ENCODE measurements around the gene PITPNB. TPM values are rescaled to one million over a fixed set of nuclear protein-coding genes. Genes with fewer than 3 reads are reported as not detected.

The PITPNB gene
- total RNA-seq, 1 experiment from 2014 or later: 135 TPM

DNA sequence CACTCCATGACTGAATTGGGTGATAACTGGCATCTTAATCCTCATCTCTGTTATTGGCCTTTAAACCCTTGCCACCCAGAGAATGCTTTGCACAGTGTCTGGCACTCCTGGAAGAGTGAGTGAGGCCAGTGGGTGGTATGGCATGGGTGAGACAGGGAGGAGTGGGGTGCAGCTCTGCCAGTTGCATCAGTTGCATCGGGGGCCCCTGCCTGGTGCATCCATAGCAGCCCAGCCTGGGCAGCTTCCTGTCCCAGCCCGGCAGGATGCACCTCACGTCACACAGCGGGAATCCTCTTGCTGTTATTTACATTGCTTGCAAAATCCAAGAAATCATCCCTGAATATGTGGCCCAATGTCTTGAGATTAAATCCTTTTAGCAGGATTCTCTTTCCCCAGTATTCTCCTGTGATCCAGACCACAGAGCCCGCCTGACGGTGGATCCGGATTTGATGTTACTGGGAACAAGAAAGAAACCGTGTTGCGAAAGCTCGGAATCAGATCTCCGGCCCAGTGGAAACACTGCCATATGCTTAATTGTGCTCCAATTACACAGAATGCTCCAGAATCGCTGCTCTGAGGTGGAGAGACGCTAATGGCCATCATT lies 79.9 kb downstream of the PITPNB start:
- CTCF ChIA-PET: no interaction called here
- POLR2A ChIA-PET (ENCODE audit: low non-redundant PET): no interaction called here
- TF ChIP-seq CTCF (conservative IDR thresholded peaks at IDR 0.05; ENCODE audit: low read depth, low read length): no peak
- no peak for TF ChIP-seq EZH2 (IDR thresholded peaks at IDR 0.05; ENCODE audit: borderline replicate concordance, low read depth, low read length, poor library complexity, severe bottlenecking)
- no peaks in the 10 kb centered on the region for H3K36me3 ChIP-seq (ENCODE audit: insufficient read depth, low read length, poor library complexity, severe bottlenecking)
- peak; percentile 24 for DNase-seq (ENCODE audit: low spot score)
- H3K27me3 ChIP-seq (replicated peaks; ENCODE audit: insufficient read depth, low read depth, low read length, poor library complexity): no peaks in the 10 kb centered on the region
- peaks cover 44% of the 10 kb centered on the region for H3K4me1 ChIP-seq (ENCODE audit: insufficient read depth, low read length, poor library complexity, severe bottlenecking)
- no peak overlapping the region for H3K4me3 ChIP-seq (ENCODE audit: low read depth, low read length, poor library complexity, severe bottlenecking)
- peaks cover 9% of the 10 kb centered on the region for H3K9me3 ChIP-seq (ENCODE audit: low read depth, low read length, poor library complexity, severe bottlenecking)
- no TSS peak for BruUV-seq (replicated peaks)
- no peak overlapping the region for H3K27ac ChIP-seq (ENCODE audit: low read depth, low read length, poor library complexity, severe bottlenecking)
- intact Hi-C loops (cut with micrococcal nuclease; ENCODE audit: unreplicated experiment): no loop called here

DNA sequence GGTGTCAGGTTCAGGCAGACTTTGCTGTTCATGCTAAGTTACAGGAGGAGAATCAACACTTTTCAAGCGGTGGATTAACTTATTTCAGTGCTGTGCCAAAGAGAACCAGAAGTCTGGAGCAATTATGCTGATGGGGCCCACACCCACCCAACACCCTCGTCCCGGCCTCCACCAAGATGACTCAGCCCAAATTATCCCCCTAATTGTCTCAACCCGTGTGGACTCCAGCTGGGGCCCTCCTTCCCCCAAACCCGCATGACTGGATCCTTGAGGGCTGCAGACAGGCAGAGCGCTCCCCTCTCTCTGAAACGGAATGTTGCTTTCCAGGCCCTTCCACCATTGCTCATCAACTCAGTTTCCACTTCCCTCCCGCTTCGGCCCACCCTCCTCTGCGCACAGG lies 82.9 kb downstream of the PITPNB start:
- H3K27ac ChIP-seq (ENCODE audit: low read depth, low read length, poor library complexity, severe bottlenecking): peak overlapping the region; percentile 9
- no peaks in the 10 kb centered on the region for H3K36me3 ChIP-seq (ENCODE audit: insufficient read depth, low read length, poor library complexity, severe bottlenecking)
- intact Hi-C loops (cut with micrococcal nuclease; ENCODE audit: unreplicated experiment): no loop called here
- DNase-seq (ENCODE audit: low spot score): peak; percentile 89
- ChIA-PET POLR2A (ENCODE audit: low non-redundant PET) (no interaction called here), CTCF (no interaction called here)
- no TSS peak for BruUV-seq (replicated peaks)
- TF ChIP-seq CTCF (conservative IDR thresholded peaks at IDR 0.05; ENCODE audit: low read depth, low read length): no peak
- H3K9me3 ChIP-seq (ENCODE audit: low read depth, low read length, poor library complexity, severe bottlenecking): peaks cover 9% of the 10 kb centered on the region
- peaks cover 21% of the 10 kb centered on the region for H3K4me1 ChIP-seq (ENCODE audit: insufficient read depth, low read length, poor library complexity, severe bottlenecking)
- H3K4me3 ChIP-seq (ENCODE audit: low read depth, low read length, poor library complexity, severe bottlenecking): no peak overlapping the region
- no peaks in the 10 kb centered on the region for H3K27me3 ChIP-seq (replicated peaks; ENCODE audit: insufficient read depth, low read depth, low read length, poor library complexity)

DNA sequence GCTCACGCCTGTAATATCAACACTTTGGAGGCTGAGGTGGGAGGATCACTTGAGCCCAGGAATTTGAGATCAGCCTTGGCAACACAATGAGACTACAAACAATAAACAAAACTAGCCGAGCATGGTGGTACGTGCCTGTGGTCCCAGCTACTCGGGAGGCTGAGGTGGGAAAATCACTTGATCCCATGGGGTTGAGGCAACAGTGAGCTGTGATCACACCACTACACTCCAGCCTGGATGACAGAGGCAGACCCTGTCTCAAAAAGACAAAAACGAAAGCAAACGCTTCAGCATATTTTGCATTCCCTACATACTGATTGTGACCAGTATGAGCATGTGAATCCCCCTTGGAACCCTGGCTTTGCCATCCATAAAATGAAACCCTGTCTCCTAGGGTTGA lies 83.6 kb downstream of the PITPNB start:
- POLR2A ChIA-PET (ENCODE audit: low non-redundant PET): no interaction called here
- no TSS peak for BruUV-seq (replicated peaks)
- intact Hi-C loops (cut with micrococcal nuclease; ENCODE audit: unreplicated experiment): no loop called here

More for the DNA sequence above, 83.6 kb downstream of the PITPNB start:
- no peak overlapping the region for H3K4me3 ChIP-seq (ENCODE audit: low read depth, low read length, poor library complexity, severe bottlenecking)
- CTCF ChIA-PET: no interaction called here
- no peaks in the 10 kb centered on the region for H3K36me3 ChIP-seq (ENCODE audit: insufficient read depth, low read length, poor library complexity, severe bottlenecking)
- DNase-seq (ENCODE audit: low spot score): no peak
- H3K9me3 ChIP-seq (ENCODE audit: low read depth, low read length, poor library complexity, severe bottlenecking): peaks cover 9% of the 10 kb centered on the region
- TF ChIP-seq EZH2 (IDR thresholded peaks at IDR 0.05; ENCODE audit: borderline replicate concordance, low read depth, low read length, poor library complexity, severe bottlenecking): no peak
- TF ChIP-seq CTCF (conservative IDR thresholded peaks at IDR 0.05; ENCODE audit: low read depth, low read length): no peak
- H3K4me1 ChIP-seq (ENCODE audit: insufficient read depth, low read length, poor library complexity, severe bottlenecking): peaks cover 21% of the 10 kb centered on the region
- peak overlapping the region; percentile 9 for H3K27ac ChIP-seq (ENCODE audit: low read depth, low read length, poor library complexity, severe bottlenecking)
- no peaks in the 10 kb centered on the region for H3K27me3 ChIP-seq (replicated peaks; ENCODE audit: insufficient read depth, low read depth, low read length, poor library complexity)
